GM23338 (cell line): ENCODE measurements around the gene PCSK6. TPM values are rescaled to one million over a fixed set of nuclear protein-coding genes. Genes with fewer than 3 reads are reported as not detected.

Experiments used
- ATAC-seq: fragments of 200-7000 bp; cut with Tn5 transposase; 3 replicates; pipeline ENCODE4 v1.9.1; 2020
- DNase-seq: peaks from one replicate; pipeline ENCODE4 v3.0.0-alpha.2; 2015; ENCODE audit warnings: low spot score
- H2AFZ ChIP-seq: fragments of 200-600 bp; sonication (generic); 2 replicates; pipeline ENCODE4 v1.8.0; 2016; ENCODE audit warnings: antibody characterized with exemption, mild to moderate bottlenecking, moderate library complexity
- H3F3A ChIP-seq: fragments of 200-600 bp; sonication (generic); replicated peaks from 2 replicates; pipeline ENCODE4 v1.8.0; 2017; ENCODE audit warnings: antibody characterized with exemption, mixed run types, low read depth
- H3K27ac ChIP-seq: fragments of 200-600 bp; sonication (generic); 2 replicates; pipeline ENCODE4 v1.6.1; 2016; ENCODE audit warnings: low read depth
- H3K27me3 ChIP-seq: fragments of 200-600 bp; sonication (generic); 2 replicates; pipeline ENCODE4 v1.8.0; 2016; ENCODE audit warnings: mild to moderate bottlenecking, mixed run types, moderate library complexity; ENCODE audit not compliant: insufficient read depth
- H3K36me3 ChIP-seq: fragments of 200-600 bp; sonication (generic); 2 replicates; pipeline ENCODE4 v1.8.0; 2016; ENCODE audit warnings: mild to moderate bottlenecking; ENCODE audit not compliant: insufficient read depth
- H3K4me1 ChIP-seq: fragments of 200-600 bp; sonication (generic); 2 replicates; pipeline ENCODE4 v1.8.0; 2016; ENCODE audit warnings: mild to moderate bottlenecking, moderate library complexity; ENCODE audit not compliant: insufficient read depth
- H3K4me2 ChIP-seq: fragments of 200-600 bp; sonication (generic); 2 replicates; pipeline ENCODE4 v1.7.1; 2017; ENCODE audit warnings: mixed run types
- H3K4me3 ChIP-seq: fragments of 200-600 bp; sonication (generic); 2 replicates; pipeline ENCODE4 v1.6.1; 2016; ENCODE audit warnings: mixed run types
- H3K79me2 ChIP-seq: fragments of 200-600 bp; sonication (generic); replicated peaks from 2 replicates; pipeline ENCODE4 v1.8.0; 2017; ENCODE audit warnings: mild to moderate bottlenecking; ENCODE audit not compliant: insufficient read depth
- H3K9me2 ChIP-seq: fragments of 200-600 bp; sonication (generic); 2 replicates; pipeline ENCODE4 v1.8.0; 2017; ENCODE audit not compliant: insufficient read depth
- H4K20me1 ChIP-seq: fragments of 200-600 bp; sonication (generic); replicated peaks from 2 replicates; pipeline ENCODE4 v1.8.0; 2017; ENCODE audit warnings: mild to moderate bottlenecking; ENCODE audit not compliant: insufficient read depth
- H3K27ac Mint-ChIP-seq: 2 replicates; pipeline ENCODE4 v1.8.0; 2020; ENCODE audit warnings: inconsistent platforms, mild to moderate bottlenecking, moderate library complexity, mixed read lengths
- H3K27me3 Mint-ChIP-seq: 3 replicates; pipeline ENCODE4 v1.8.0; 2022; ENCODE audit warnings: low read depth, mild to moderate bottlenecking, moderate library complexity, mixed read lengths, inconsistent platforms; ENCODE audit not compliant: insufficient read depth, poor library complexity
- H3K36me3 Mint-ChIP-seq: 3 replicates; pipeline ENCODE4 v1.8.0; 2021; ENCODE audit warnings: low read depth, mild to moderate bottlenecking, inconsistent platforms, moderate library complexity, mixed read lengths
- H3K4me1 Mint-ChIP-seq: 3 replicates; pipeline ENCODE4 v1.8.0; 2020; ENCODE audit warnings: mild to moderate bottlenecking, inconsistent platforms, mixed read lengths
- H3K4me3 Mint-ChIP-seq: 3 replicates; pipeline ENCODE4 v1.8.0; 2021; ENCODE audit warnings: moderate library complexity, mild to moderate bottlenecking, inconsistent platforms, mixed read lengths
- H3K9me3 Mint-ChIP-seq: 3 replicates; pipeline ENCODE4 v1.8.0; 2020; ENCODE audit warnings: moderate library complexity, mild to moderate bottlenecking, inconsistent platforms, mixed read lengths
- CREB1 ChIP-seq: fragments of 250-450 bp; sonication (Bioruptor Pico); IDR thresholded peaks from 2 replicates; pipeline ENCODE4 v1.5.0; 2020; ENCODE audit warnings: low read depth, mild to moderate bottlenecking, moderate library complexity
- CTCF ChIP-seq, 2 experiments: fragments of 200-600 bp in 1 of 2; sonication (generic) in 1 of 2; conservative IDR thresholded peaks; 2 replicates each; pipeline versions ENCODE4 v1.5.1 to v1.6.1; 2016 to 2017; ENCODE audit warnings: antibody characterized with exemption in 2 of 2, low read depth in 2 of 2, mild to moderate bottlenecking in 2 of 2, moderate library complexity in 1 of 2
- EZH2 ChIP-seq: fragments of 200-600 bp; sonication (generic); IDR thresholded peaks from one replicate; pipeline ENCODE4 v1.8.0; 2017; ENCODE audit warnings: antibody characterized with exemption, mild to moderate bottlenecking, low read depth; ENCODE audit not compliant: unreplicated experiment
- EZH2phosphoT487 ChIP-seq: fragments of 200-600 bp; sonication (generic); IDR thresholded peaks from one replicate; pipeline ENCODE4 v1.8.1; 2018; ENCODE audit warnings: antibody characterized with exemption; ENCODE audit not compliant: unreplicated experiment
- JUNB ChIP-seq: IDR thresholded peaks from one replicate; pipeline ENCODE4 v1.6.1; 2016; ENCODE audit warnings: antibody characterized with exemption; ENCODE audit not compliant: unreplicated experiment
- NANOG ChIP-seq: IDR thresholded peaks from 2 replicates; pipeline ENCODE4 v1.6.1; 2016; ENCODE audit warnings: antibody characterized with exemption, borderline replicate concordance
- POLR2AphosphoS5 ChIP-seq: IDR thresholded peaks from 2 replicates; pipeline ENCODE4 v1.6.1; 2016; ENCODE audit warnings: antibody characterized with exemption, low read depth
- STAT1 ChIP-seq: IDR thresholded peaks from one replicate; pipeline ENCODE4 v1.6.1; 2016; ENCODE audit warnings: antibody characterized with exemption; ENCODE audit not compliant: unreplicated experiment
- ZNF114 ChIP-seq: fragments of 250-450 bp; sonication (Bioruptor Pico); IDR thresholded peaks from 2 replicates; pipeline ENCODE4 v1.5.0; 2020; ENCODE audit warnings: mild to moderate bottlenecking, moderate library complexity
- ZNF331 ChIP-seq: fragments of 250-450 bp; sonication (Bioruptor Pico); IDR thresholded peaks from 2 replicates; pipeline ENCODE4 v1.5.0; 2020; ENCODE audit warnings: low read depth, mild to moderate bottlenecking, moderate library complexity
- ZNF462 ChIP-seq: fragments of 250-450 bp; sonication (Bioruptor Pico); IDR thresholded peaks from 2 replicates; pipeline ENCODE4 v1.5.0; 2020; ENCODE audit warnings: mild to moderate bottlenecking, moderate library complexity
- polyA plus RNA-seq: library from polyadenylated mRNA; unstranded; fragments of >200 nt; fragmentation: Nextera tagmentation; extraction: Ambion mirVana; gene quantifications from 2 replicates; pipeline ENCODE4 v1.2.1, GENCODE V29; 2016
- total RNA-seq: library from RNA; depleted of rRNA; stranded (reverse); fragments of >200 nt; shearing (Covaris generic); gene quantifications from 2 replicates; pipeline ENCODE4 v1.2.3, GENCODE V29; 2014
- TF ChIP-seq, protein P1 (sequence below): IDR thresholded peaks from one replicate; pipeline ENCODE4 v1.6.1; 2018; ENCODE audit warnings: antibody characterized with exemption; ENCODE audit not compliant: unreplicated experiment
- TF ChIP-seq, protein P2 (sequence below): IDR thresholded peaks from 2 replicates; pipeline ENCODE4 v1.6.1; 2016; ENCODE audit warnings: antibody characterized with exemption

The PCSK6 gene
- total and polyA plus RNA-seq, 2 experiments from 2014 or later, result 1.7 to 6.7 TPM

GRCh38 chr15:101328001-101328400 lies 161.5 kb downstream of the PCSK6 start:
- Histone ChIP-seq H3K27ac (no peak overlapping the region), H4K20me1 (no peaks in the 10 kb centered on the region), H3F3A (no peaks in the 10 kb centered on the region), H3K27me3 (no peaks in the 10 kb centered on the region), H2AFZ (no peak overlapping the region), H3K9me2 (peaks cover 3% of the 10 kb centered on the region; the same call in 1 of the 2 replicates), H3K4me3 (no peak overlapping the region), H3K79me2 (no peaks in the 10 kb centered on the region), H3K36me3 (no peaks in the 10 kb centered on the region), H3K4me1 (no peaks in the 10 kb centered on the region), H3K4me2 (no peak overlapping the region)
- Mint-ChIP-seq H3K27me3 (peaks cover 12% of the 10 kb centered on the region), H3K4me3 (no peak overlapping the region), H3K9me3 (no peaks in the 10 kb centered on the region; the same call in 2 of the 3 replicates), H3K4me1 (no peaks in the 10 kb centered on the region), H3K36me3 (no peaks in the 10 kb centered on the region), H3K27ac (no peak overlapping the region)
- no peak for DNase-seq
- ATAC-seq, result no peak
- no peak for TF ChIP-seq CREB1 (CRISPR knock-in tag)
- no peak for TF ChIP-seq EZH2
- TF ChIP-seq ZNF462 (CRISPR knock-in tag), result no peak
- TF ChIP-seq NANOG, result no peak
- TF ChIP-seq JUNB, result no peak
- no peak for TF ChIP-seq EZH2phosphoT487
- TF ChIP-seq ZNF114, result no peak
- TF ChIP-seq CTCF (conservative IDR thresholded peaks at IDR 0.05; ENCODE audit: low read depth in 2 of 2), result no peak
- TF ChIP-seq, protein P1, sequence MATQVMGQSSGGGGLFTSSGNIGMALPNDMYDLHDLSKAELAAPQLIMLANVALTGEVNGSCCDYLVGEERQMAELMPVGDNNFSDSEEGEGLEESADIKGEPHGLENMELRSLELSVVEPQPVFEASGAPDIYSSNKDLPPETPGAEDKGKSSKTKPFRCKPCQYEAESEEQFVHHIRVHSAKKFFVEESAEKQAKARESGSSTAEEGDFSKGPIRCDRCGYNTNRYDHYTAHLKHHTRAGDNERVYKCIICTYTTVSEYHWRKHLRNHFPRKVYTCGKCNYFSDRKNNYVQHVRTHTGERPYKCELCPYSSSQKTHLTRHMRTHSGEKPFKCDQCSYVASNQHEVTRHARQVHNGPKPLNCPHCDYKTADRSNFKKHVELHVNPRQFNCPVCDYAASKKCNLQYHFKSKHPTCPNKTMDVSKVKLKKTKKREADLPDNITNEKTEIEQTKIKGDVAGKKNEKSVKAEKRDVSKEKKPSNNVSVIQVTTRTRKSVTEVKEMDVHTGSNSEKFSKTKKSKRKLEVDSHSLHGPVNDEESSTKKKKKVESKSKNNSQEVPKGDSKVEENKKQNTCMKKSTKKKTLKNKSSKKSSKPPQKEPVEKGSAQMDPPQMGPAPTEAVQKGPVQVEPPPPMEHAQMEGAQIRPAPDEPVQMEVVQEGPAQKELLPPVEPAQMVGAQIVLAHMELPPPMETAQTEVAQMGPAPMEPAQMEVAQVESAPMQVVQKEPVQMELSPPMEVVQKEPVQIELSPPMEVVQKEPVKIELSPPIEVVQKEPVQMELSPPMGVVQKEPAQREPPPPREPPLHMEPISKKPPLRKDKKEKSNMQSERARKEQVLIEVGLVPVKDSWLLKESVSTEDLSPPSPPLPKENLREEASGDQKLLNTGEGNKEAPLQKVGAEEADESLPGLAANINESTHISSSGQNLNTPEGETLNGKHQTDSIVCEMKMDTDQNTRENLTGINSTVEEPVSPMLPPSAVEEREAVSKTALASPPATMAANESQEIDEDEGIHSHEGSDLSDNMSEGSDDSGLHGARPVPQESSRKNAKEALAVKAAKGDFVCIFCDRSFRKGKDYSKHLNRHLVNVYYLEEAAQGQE, result no peak
- no peak for TF ChIP-seq ZNF331 (CRISPR knock-in tag)
- no peak for TF ChIP-seq POLR2AphosphoS5
- TF ChIP-seq, protein P2, sequence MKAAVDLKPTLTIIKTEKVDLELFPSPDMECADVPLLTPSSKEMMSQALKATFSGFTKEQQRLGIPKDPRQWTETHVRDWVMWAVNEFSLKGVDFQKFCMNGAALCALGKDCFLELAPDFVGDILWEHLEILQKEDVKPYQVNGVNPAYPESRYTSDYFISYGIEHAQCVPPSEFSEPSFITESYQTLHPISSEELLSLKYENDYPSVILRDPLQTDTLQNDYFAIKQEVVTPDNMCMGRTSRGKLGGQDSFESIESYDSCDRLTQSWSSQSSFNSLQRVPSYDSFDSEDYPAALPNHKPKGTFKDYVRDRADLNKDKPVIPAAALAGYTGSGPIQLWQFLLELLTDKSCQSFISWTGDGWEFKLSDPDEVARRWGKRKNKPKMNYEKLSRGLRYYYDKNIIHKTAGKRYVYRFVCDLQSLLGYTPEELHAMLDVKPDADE, result no peak
- no peak for TF ChIP-seq STAT1
